ENCODE results near the gene SCUBE2. TPM values are rescaled to one million over a fixed set of nuclear protein-coding genes. Genes with fewer than 3 reads are reported as not detected.

SCUBE2 gene
- total RNA-seq, 1 donor from 2014 or later, result 1.9 TPM

DNA sequence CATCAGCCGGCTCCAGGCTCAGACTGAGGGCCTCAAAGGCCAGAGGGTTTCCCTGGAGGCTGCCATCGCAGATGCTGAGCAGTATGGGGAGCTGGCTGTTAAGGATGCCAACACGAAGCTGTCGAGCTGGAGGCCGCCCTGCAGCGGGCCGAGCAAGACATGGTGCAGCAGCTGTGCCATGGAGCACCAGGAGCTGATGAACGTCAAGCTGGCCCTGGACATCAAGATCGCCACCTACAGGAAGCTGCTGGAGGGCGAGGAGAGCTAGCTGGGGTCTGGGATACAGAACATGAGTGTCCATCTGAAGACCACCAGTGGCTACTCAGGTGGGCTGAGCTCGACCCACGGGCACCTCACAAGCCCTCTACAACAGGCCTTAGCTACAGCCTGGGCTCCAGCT is 4.0 kb upstream of the SCUBE2 start:
- Mint-ChIP-seq H3K9me3 (ENCODE audit: unreplicated experiment) (no peaks in the 10 kb centered on the region), H3K36me3 (ENCODE audit: unreplicated experiment) (peaks cover 2% of the 10 kb centered on the region), H3K27ac (ENCODE audit: unreplicated experiment) (no peak overlapping the region), H3K4me3 (ENCODE audit: unreplicated experiment) (no peak overlapping the region), H3K4me1 (ENCODE audit: unreplicated experiment) (peaks cover 4% of the 10 kb centered on the region), H3K27me3 (ENCODE audit: unreplicated experiment) (no peaks in the 10 kb centered on the region)
- TF ChIP-seq, protein P1, sequence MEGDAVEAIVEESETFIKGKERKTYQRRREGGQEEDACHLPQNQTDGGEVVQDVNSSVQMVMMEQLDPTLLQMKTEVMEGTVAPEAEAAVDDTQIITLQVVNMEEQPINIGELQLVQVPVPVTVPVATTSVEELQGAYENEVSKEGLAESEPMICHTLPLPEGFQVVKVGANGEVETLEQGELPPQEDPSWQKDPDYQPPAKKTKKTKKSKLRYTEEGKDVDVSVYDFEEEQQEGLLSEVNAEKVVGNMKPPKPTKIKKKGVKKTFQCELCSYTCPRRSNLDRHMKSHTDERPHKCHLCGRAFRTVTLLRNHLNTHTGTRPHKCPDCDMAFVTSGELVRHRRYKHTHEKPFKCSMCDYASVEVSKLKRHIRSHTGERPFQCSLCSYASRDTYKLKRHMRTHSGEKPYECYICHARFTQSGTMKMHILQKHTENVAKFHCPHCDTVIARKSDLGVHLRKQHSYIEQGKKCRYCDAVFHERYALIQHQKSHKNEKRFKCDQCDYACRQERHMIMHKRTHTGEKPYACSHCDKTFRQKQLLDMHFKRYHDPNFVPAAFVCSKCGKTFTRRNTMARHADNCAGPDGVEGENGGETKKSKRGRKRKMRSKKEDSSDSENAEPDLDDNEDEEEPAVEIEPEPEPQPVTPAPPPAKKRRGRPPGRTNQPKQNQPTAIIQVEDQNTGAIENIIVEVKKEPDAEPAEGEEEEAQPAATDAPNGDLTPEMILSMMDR (IDR thresholded peaks at IDR 0.05), result no peak
- no peak for DNase-seq (ENCODE audit: extremely low spot score, unreplicated experiment)

DNA sequence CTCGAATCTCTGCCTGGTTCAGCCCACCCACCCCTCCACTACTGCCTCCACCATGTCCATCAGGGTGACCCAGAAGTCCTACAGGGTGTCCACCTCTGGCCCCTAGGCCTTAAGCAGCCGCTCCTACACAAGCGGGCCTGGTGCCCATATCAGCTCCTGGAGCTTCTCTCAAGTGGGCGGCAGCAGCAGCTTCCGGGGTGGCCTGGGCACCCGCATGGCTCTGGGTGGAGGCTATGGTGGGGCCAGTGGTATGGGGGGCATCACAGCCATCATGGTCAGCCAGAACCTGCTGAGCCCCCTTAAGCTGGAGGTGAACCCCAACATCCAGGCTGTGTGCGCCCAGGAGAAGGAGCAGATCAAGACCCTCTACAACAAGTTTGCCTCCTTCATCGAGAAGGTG is 3.0 kb upstream of the SCUBE2 start:
- peaks cover 4% of the 10 kb centered on the region for H3K27me3 Mint-ChIP-seq (ENCODE audit: unreplicated experiment)
- TF ChIP-seq, protein P1 (IDR thresholded peaks at IDR 0.05), result no peak
- no peaks in the 10 kb centered on the region for H3K9me3 Mint-ChIP-seq (ENCODE audit: unreplicated experiment)
- peaks cover 2% of the 10 kb centered on the region for H3K36me3 Mint-ChIP-seq (ENCODE audit: unreplicated experiment)
- no peak for DNase-seq (ENCODE audit: extremely low spot score, unreplicated experiment)
- H3K27ac Mint-ChIP-seq (ENCODE audit: unreplicated experiment), result no peak overlapping the region
- H3K4me3 Mint-ChIP-seq (ENCODE audit: unreplicated experiment), result no peak overlapping the region
- H3K4me1 Mint-ChIP-seq (ENCODE audit: unreplicated experiment), result peaks cover 5% of the 10 kb centered on the region

DNA sequence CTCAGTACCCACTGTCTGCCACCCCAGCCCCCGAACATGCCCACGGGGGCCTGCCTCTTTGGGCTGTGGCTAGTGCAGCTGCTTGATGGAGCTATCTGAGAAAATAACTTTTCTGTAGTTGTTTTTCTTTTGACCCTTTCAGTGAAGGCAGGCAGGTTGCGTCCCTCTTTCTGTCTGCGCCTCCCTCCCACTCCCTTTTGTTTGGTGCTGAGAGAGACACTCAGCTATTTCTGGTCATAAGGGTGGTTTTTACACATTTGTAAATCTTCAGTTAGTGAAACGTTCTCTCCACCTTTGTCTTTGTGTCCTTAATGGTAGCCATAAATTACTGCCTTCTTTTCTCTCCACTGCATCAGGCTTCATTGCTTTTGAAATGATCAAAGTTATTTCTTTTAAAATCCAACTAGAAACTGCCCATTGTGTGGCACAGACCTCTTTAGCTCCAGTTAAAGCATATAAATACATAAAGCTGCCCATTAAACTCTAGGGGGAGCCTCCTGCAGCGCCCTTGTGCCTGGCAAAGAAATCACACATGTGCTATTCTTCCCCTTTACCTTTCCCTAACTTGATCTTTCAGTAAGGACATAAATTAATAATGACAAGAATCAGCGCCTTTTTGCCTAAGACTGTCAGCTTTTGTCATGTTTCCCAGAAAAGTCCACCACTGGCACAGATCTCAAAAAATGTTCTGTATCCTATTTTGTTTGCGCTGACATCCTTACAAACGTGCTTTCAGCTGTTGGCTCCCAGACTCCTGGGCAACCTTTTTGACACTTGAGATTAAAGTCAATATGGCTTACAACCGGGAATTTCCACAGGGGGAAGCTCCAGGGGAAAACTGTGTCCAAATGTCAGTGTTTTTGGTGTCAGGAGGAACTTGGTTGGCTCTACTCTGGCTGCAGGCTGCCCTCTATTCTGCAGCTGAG is 1.7 kb upstream of the SCUBE2 start:
- no peak for DNase-seq (ENCODE audit: extremely low spot score, unreplicated experiment)
- H3K27me3 Mint-ChIP-seq (ENCODE audit: unreplicated experiment), result peaks cover 4% of the 10 kb centered on the region
- H3K9me3 Mint-ChIP-seq (ENCODE audit: unreplicated experiment), result no peaks in the 10 kb centered on the region
- H3K4me3 Mint-ChIP-seq (ENCODE audit: unreplicated experiment), result peak overlapping the region; percentile 63
- no peak overlapping the region for H3K27ac Mint-ChIP-seq (ENCODE audit: unreplicated experiment)
- TF ChIP-seq, protein P1 (IDR thresholded peaks at IDR 0.05), result peak; percentile 48
- H3K4me1 Mint-ChIP-seq (ENCODE audit: unreplicated experiment), result peaks cover 5% of the 10 kb centered on the region
- H3K36me3 Mint-ChIP-seq (ENCODE audit: unreplicated experiment), result peaks cover 2% of the 10 kb centered on the region

DNA sequence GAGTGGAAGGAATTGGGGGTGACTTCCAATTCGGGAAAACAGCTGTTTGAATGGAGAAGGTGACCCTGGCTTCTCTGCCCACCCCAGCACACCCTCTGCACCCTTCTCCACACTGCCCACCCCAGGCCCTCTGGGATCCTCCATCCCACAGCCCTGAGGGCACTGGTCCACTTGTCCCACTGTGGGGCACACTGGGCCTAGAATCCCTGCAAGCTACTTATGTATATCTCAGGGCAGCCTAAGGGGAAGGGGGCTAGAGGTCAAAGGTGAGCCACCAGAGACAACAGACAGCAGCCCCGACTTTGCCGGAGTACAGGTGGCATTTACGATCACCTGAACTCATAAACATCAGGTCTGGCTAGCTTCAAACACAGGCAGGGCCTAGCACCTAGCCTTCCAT is 673 bp upstream of the SCUBE2 start:
- no peak for DNase-seq (ENCODE audit: extremely low spot score, unreplicated experiment)
- Mint-ChIP-seq H3K4me3 (ENCODE audit: unreplicated experiment) (peak overlapping the region; percentile 63), H3K27ac (ENCODE audit: unreplicated experiment) (no peak overlapping the region), H3K27me3 (ENCODE audit: unreplicated experiment) (peaks cover 4% of the 10 kb centered on the region), H3K9me3 (ENCODE audit: unreplicated experiment) (no peaks in the 10 kb centered on the region), H3K4me1 (ENCODE audit: unreplicated experiment) (peaks cover 5% of the 10 kb centered on the region), H3K36me3 (ENCODE audit: unreplicated experiment) (peaks cover 2% of the 10 kb centered on the region)
- TF ChIP-seq, protein P1 (IDR thresholded peaks at IDR 0.05), result no peak

DNA sequence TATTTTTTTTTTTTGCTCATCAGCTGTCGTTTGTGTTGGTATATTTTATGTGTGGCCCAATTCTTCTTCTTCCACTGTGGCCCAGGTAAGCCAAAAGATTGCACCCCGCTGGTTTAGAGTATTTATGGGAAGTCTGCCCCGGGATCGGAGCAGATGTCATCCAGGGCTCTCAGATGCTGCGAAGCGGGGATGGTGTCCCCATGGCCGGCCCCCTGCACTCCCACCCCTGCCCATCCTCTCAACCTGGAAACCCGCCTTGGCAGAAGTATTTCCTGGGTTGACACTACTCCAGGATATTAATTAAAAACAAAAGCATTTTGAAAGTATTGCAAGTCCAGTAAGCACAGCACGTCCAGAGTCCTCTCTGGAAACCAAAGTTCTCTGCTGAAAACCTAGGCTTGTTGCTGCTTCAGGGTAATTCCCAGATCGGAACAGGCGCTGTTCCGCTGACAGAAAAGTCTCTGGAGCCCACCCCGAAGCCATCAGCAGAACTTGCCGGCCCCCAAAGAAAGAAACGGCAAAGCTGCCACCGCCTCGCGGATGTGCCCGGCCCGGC is 833 bp downstream of the SCUBE2 start:
- no peak for DNase-seq (ENCODE audit: extremely low spot score, unreplicated experiment)
- Mint-ChIP-seq H3K36me3 (ENCODE audit: unreplicated experiment) (peaks cover 2% of the 10 kb centered on the region), H3K27me3 (ENCODE audit: unreplicated experiment) (peaks cover 4% of the 10 kb centered on the region), H3K27ac (ENCODE audit: unreplicated experiment) (no peak overlapping the region), H3K4me1 (ENCODE audit: unreplicated experiment) (peaks cover 5% of the 10 kb centered on the region), H3K9me3 (ENCODE audit: unreplicated experiment) (no peaks in the 10 kb centered on the region), H3K4me3 (ENCODE audit: unreplicated experiment) (peak overlapping the region; percentile 69)
- TF ChIP-seq, protein P1 (IDR thresholded peaks at IDR 0.05), result no peak

Data from osteocyte (in vitro differentiated cells).